HFF-Myc (cell line): ENCODE data around the gene CCDC88B.

Experiments
- DNase-seq: peaks from one replicate; pipeline ENCODE4 v3.0.0-alpha.2; 2011; ENCODE audit warnings: low read depth; ENCODE audit errors: extremely low read depth
- H3K4me3 ChIP-seq: replicated peaks from 2 replicates; pipeline ENCODE4 v1.5.1; 2011; ENCODE audit warnings: low read depth, mild to moderate bottlenecking, control low read depth, low read length
- CTCF ChIP-seq: IDR thresholded peaks from 2 replicates; pipeline ENCODE4 v1.5.1; 2012; ENCODE audit warnings: mild to moderate bottlenecking, low read depth, low read length, control low read depth; ENCODE audit errors: missing control alignments

CCDC88B gene

GRCh38 chr11:64378335-64378880, 38.4 kb downstream of the CCDC88B start:
- no peak for TF ChIP-seq CTCF
- no peak overlapping the region for H3K4me3 ChIP-seq
- no peak for DNase-seq

GRCh38 chr11:64379160-64379559, 39.2 kb downstream of the CCDC88B start:
- H3K4me3 ChIP-seq: no peak overlapping the region
- no peak for DNase-seq
- no peak for TF ChIP-seq CTCF

- DNase-seq: no peak
- H3K4me3 ChIP-seq: no peak overlapping the region
- no peak for TF ChIP-seq CTCF
Observed at GRCh38 chr11:64379817-64380709, 40.1 kb downstream of the CCDC88B start.

GRCh38 chr11:64381350-64381749, 41.3 kb downstream of the CCDC88B start:
- DNase-seq: no peak
- no peak for TF ChIP-seq CTCF
- no peak overlapping the region for H3K4me3 ChIP-seq

- no peak overlapping the region for H3K4me3 ChIP-seq
- no peak for DNase-seq
- TF ChIP-seq CTCF: no peak
Observed at GRCh38 chr11:64382047-64382446, 42.0 kb downstream of the CCDC88B start.

GRCh38 chr11:64382586-64382985, 42.6 kb downstream of the CCDC88B start:
- no peak for TF ChIP-seq CTCF
- H3K4me3 ChIP-seq: no peak overlapping the region
- DNase-seq: no peak

GRCh38 chr11:64383580-64383979, 43.6 kb downstream of the CCDC88B start:
- no peak overlapping the region for H3K4me3 ChIP-seq
- TF ChIP-seq CTCF: no peak
- DNase-seq: no peak
